ENCODE measurements around the gene MIPEP. TPM values are rescaled to one million over a fixed set of nuclear protein-coding genes. Genes with fewer than 3 reads are reported as not detected.

MIPEP gene
- total RNA-seq, 1 donor from 2014 or later, result 14.0 TPM

DNA sequence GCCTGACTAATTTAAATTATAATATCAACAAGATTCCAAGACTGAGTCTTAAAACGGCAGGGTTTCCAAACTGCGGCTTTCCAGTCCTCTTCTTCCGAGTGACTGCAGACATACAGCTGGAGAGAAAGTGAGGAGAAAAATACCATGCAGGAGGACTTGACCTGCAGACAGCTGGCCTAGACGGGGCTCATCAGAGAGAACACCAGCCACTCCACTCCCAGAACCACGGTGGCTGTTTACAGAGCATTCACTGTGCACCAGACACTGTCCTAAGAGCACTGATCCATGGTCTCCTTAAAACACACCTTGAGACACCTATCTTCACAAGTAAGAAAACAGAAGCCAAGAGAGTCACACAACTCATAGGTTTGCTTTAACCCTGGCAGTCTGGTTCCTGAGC is 152.7 kb downstream of the MIPEP start:
- Mint-ChIP-seq H3K27me3 (ENCODE audit: unreplicated experiment) (no peaks in the 10 kb centered on the region), H3K27ac (ENCODE audit: unreplicated experiment) (no peak overlapping the region), H3K4me1 (ENCODE audit: unreplicated experiment) (no peaks in the 10 kb centered on the region), H3K4me3 (ENCODE audit: unreplicated experiment) (no peak overlapping the region), H3K36me3 (ENCODE audit: unreplicated experiment) (peaks cover 3% of the 10 kb centered on the region), H3K9me3 (ENCODE audit: unreplicated experiment) (no peaks in the 10 kb centered on the region)
- TF ChIP-seq, protein P1, sequence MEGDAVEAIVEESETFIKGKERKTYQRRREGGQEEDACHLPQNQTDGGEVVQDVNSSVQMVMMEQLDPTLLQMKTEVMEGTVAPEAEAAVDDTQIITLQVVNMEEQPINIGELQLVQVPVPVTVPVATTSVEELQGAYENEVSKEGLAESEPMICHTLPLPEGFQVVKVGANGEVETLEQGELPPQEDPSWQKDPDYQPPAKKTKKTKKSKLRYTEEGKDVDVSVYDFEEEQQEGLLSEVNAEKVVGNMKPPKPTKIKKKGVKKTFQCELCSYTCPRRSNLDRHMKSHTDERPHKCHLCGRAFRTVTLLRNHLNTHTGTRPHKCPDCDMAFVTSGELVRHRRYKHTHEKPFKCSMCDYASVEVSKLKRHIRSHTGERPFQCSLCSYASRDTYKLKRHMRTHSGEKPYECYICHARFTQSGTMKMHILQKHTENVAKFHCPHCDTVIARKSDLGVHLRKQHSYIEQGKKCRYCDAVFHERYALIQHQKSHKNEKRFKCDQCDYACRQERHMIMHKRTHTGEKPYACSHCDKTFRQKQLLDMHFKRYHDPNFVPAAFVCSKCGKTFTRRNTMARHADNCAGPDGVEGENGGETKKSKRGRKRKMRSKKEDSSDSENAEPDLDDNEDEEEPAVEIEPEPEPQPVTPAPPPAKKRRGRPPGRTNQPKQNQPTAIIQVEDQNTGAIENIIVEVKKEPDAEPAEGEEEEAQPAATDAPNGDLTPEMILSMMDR (IDR thresholded peaks at IDR 0.05), result no peak
- no peak for DNase-seq (ENCODE audit: extremely low spot score, unreplicated experiment)

DNA sequence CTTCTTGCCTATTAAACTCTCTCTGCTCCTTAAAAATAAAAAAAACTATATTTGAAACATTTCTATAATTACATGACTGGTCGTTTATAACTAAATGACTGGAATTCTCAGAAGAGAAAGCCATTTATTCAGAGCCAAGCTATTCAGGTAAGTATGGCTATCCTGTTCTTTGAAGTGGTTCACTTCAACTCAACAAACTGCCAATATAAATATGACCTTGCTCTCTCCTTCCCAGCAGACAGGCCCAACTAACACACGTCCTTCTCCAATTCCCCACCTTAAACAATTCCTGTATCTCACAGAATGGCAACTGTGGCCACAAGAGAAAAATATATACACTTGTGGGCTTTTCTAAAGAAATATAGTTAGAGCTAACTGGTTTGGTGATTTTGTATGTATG is 153.9 kb downstream of the MIPEP start:
- H3K36me3 Mint-ChIP-seq (ENCODE audit: unreplicated experiment), result peaks cover 3% of the 10 kb centered on the region
- no peak overlapping the region for H3K27ac Mint-ChIP-seq (ENCODE audit: unreplicated experiment)
- DNase-seq (ENCODE audit: extremely low spot score, unreplicated experiment), result no peak
- H3K27me3 Mint-ChIP-seq (ENCODE audit: unreplicated experiment), result no peaks in the 10 kb centered on the region
- no peaks in the 10 kb centered on the region for H3K4me1 Mint-ChIP-seq (ENCODE audit: unreplicated experiment)
- TF ChIP-seq, protein P1 (IDR thresholded peaks at IDR 0.05), result no peak
- no peak overlapping the region for H3K4me3 Mint-ChIP-seq (ENCODE audit: unreplicated experiment)
- H3K9me3 Mint-ChIP-seq (ENCODE audit: unreplicated experiment), result no peaks in the 10 kb centered on the region

DNA sequence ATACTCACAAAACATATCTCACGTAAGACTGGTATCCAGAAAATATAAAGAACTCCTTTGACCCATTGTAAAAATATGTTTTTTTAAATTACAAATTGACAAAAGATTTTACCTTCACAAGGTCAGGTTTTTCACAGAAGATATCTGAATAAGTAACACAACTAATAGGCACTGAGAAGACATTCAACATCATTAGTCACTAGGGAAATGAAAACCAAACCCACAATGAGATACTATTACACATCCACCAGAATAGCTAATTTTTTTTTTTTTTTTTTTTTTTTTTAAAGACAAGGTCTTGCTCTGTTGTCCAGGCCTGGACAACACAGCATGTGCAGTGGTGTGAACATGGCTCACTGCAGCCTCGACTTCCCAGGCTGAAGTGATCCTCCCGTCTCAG is 157.5 kb downstream of the MIPEP start:
- DNase-seq (ENCODE audit: extremely low spot score, unreplicated experiment), result no peak
- Mint-ChIP-seq H3K4me1 (ENCODE audit: unreplicated experiment) (no peaks in the 10 kb centered on the region), H3K4me3 (ENCODE audit: unreplicated experiment) (no peak overlapping the region), H3K27ac (ENCODE audit: unreplicated experiment) (no peak overlapping the region), H3K27me3 (ENCODE audit: unreplicated experiment) (no peaks in the 10 kb centered on the region), H3K9me3 (ENCODE audit: unreplicated experiment) (no peaks in the 10 kb centered on the region), H3K36me3 (ENCODE audit: unreplicated experiment) (peaks cover 3% of the 10 kb centered on the region)
- TF ChIP-seq, protein P1 (IDR thresholded peaks at IDR 0.05), result no peak

DNA sequence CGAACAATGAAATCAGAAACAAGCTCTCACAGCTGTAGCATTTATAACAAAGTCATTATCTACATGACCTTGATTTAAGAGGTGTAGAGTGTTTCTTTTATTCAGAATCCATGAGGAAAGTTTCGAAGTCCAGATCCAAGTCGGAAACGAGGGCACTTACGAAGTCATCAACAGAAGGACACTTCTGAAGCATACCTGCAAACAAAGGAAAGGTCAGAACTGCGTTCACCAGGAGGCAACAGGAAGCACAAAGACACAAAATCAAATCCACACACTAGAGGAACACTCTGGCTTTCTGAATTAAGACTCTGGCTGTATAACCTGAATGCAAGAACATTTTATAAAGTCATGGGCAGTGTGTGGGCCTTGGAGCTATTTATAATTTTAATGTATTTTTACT is 158.9 kb downstream of the MIPEP start:
- DNase-seq (ENCODE audit: extremely low spot score, unreplicated experiment), result no peak
- no peaks in the 10 kb centered on the region for H3K4me1 Mint-ChIP-seq (ENCODE audit: unreplicated experiment)
- H3K27me3 Mint-ChIP-seq (ENCODE audit: unreplicated experiment), result no peaks in the 10 kb centered on the region
- H3K4me3 Mint-ChIP-seq (ENCODE audit: unreplicated experiment), result no peak overlapping the region
- no peak overlapping the region for H3K27ac Mint-ChIP-seq (ENCODE audit: unreplicated experiment)
- H3K9me3 Mint-ChIP-seq (ENCODE audit: unreplicated experiment), result no peaks in the 10 kb centered on the region
- H3K36me3 Mint-ChIP-seq (ENCODE audit: unreplicated experiment), result peaks cover 3% of the 10 kb centered on the region
- TF ChIP-seq, protein P1 (IDR thresholded peaks at IDR 0.05), result no peak

DNA sequence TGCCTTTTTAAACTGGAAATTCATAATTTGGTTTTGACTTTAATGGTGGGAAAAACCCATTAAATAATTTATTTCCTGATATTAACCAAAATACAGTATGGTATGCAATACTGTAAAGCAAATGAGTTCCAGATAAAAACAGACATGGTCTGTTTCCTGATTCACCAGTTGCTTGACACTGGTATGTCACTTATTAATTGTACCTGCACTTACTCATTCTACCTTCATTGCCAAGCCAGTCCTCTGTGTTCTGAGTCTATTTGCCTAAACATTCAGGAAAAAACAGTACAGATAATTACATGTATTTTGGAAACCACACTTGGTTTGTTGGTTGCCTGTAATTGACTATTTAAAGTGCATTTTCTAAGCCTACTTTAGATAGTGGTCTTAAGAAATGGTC is 159.7 kb downstream of the MIPEP start:
- no peak for DNase-seq (ENCODE audit: extremely low spot score, unreplicated experiment)
- Mint-ChIP-seq H3K4me1 (ENCODE audit: unreplicated experiment) (peaks cover 2% of the 10 kb centered on the region), H3K27ac (ENCODE audit: unreplicated experiment) (no peak overlapping the region), H3K4me3 (ENCODE audit: unreplicated experiment) (no peak overlapping the region), H3K36me3 (ENCODE audit: unreplicated experiment) (peaks cover 2% of the 10 kb centered on the region), H3K27me3 (ENCODE audit: unreplicated experiment) (no peaks in the 10 kb centered on the region), H3K9me3 (ENCODE audit: unreplicated experiment) (no peaks in the 10 kb centered on the region)
- TF ChIP-seq, protein P1 (IDR thresholded peaks at IDR 0.05), result no peak
